Natural killer cell (primary cell): ENCODE measurements around the gene RYR3. TPM values are rescaled to one million over a fixed set of nuclear protein-coding genes. Genes with fewer than 3 reads are reported as not detected.

Source experiments
- ATAC-seq, 3 donors: fragments of 150-1000 bp in 2 of 3; fragments of 200-7000 bp in 1 of 3; cut with Tn5 transposase; 1 replicate in 1 of 3; 2 replicates in 2 of 3; pipeline ENCODE4 v1.10.0; 2021; ENCODE audit warnings: mild to moderate bottlenecking in 2 of 3, moderate library complexity in 2 of 3
- DNase-seq, 2 donors: peaks; one replicate each; pipeline versions ENCODE4 v3.0.0 to v3.0.0-alpha.2; 2013 to 2021; ENCODE audit warnings: mixed read lengths in 1 of 2
- H3K27ac ChIP-seq: one replicate; pipeline ENCODE4 v1.5.1; 2013; ENCODE audit warnings: mild to moderate bottlenecking, low read length
- H3K27me3 ChIP-seq: one replicate; pipeline ENCODE4 v1.6.1; 2013; ENCODE audit warnings: low read length; ENCODE audit not compliant: control insufficient read depth, insufficient read depth
- H3K36me3 ChIP-seq: one replicate; pipeline ENCODE4 v1.6.1; 2013; ENCODE audit warnings: low read length; ENCODE audit not compliant: control insufficient read depth, insufficient read depth
- H3K4me1 ChIP-seq: one replicate; pipeline ENCODE4 v1.6.1; 2013; ENCODE audit warnings: low read length; ENCODE audit not compliant: control insufficient read depth, insufficient read depth
- H3K4me3 ChIP-seq: one replicate; pipeline ENCODE4 v1.5.1; 2013; ENCODE audit warnings: low read length
- H3K9me3 ChIP-seq: one replicate; pipeline ENCODE4 v1.6.1; 2013; ENCODE audit warnings: low read length; ENCODE audit not compliant: control insufficient read depth, insufficient read depth
- H3K27ac Mint-ChIP-seq, 2 donors: one replicate each; pipeline ENCODE4 v1.8.0; 2022; ENCODE audit warnings: mild to moderate bottlenecking in 2 of 2, mixed read lengths in 2 of 2, moderate library complexity in 1 of 2
- H3K27me3 Mint-ChIP-seq, 2 donors: one replicate each; pipeline ENCODE4 v1.8.0; 2022; ENCODE audit warnings: low read depth in 2 of 2, mixed read lengths in 2 of 2
- H3K36me3 Mint-ChIP-seq: one replicate; pipeline ENCODE4 v1.8.0; 2022; ENCODE audit warnings: mixed read lengths
- H3K4me1 Mint-ChIP-seq, 2 donors: one replicate each; pipeline ENCODE4 v1.8.0; 2022; ENCODE audit warnings: mixed read lengths in 2 of 2
- H3K4me3 Mint-ChIP-seq: one replicate; pipeline ENCODE4 v1.8.0; 2022; ENCODE audit warnings: mild to moderate bottlenecking, moderate library complexity, mixed read lengths
- H3K9me3 Mint-ChIP-seq, 2 donors: one replicate each; pipeline ENCODE4 v1.8.0; 2022; ENCODE audit warnings: mixed read lengths in 2 of 2
- CTCF ChIP-seq: fragments of 200-600 bp; IDR thresholded peaks from one replicate; pipeline ENCODE4 v1.8.0; 2022; ENCODE audit warnings: antibody characterized with exemption
- WGBS: methylation state at CpG from one replicate; pipeline ENCODE4 v1.1.7; 2013; ENCODE audit warnings: missing lambda C conversion rate; ENCODE audit not compliant: insufficient coverage; 5-methylcytosine and 5-hydroxymethylcytosine counted together
- intact Hi-C: fragments of 100-400 bp; cut with micrococcal nuclease; formaldehyde crosslinking; loops from one replicate; pipeline ENCODE4 v1.14.2; 2022
- total RNA-seq, 4 donors: library from RNA; stranded (reverse); fragments of 120-200 nt in 1 of 4; gene quantifications; one replicate each; pipeline versions ENCODE4 v1.2.3 to v1.2.4, GENCODE V29; 2013 to 2022

Gene RYR3
- total RNA-seq, 3 donors from 2014 or later (not counting 1 experiment from before 2014, with no cell fraction given) = 0.09 to 6.2 TPM; not detected in 1

GRCh38 chr15:33357845-33358244, 47.1 kb downstream of the RYR3 start:
- Histone ChIP-seq H3K9me3 (no peaks in the 10 kb centered on the region), H3K36me3 (no peaks in the 10 kb centered on the region), H3K4me1 (no peaks in the 10 kb centered on the region), H3K4me3 (no peak overlapping the region), H3K27me3 (no peaks in the 10 kb centered on the region), H3K27ac (no peak overlapping the region)
- 89% methylated on average over 3 of the region's 4 CpGs for WGBS
- no peak overlapping the region for H3K4me3 Mint-ChIP-seq
- ATAC-seq (no peak), DNase-seq (no peak)
- no peaks in the 10 kb centered on the region for H3K36me3 Mint-ChIP-seq
- no peak overlapping the region for H3K27ac Mint-ChIP-seq
- H3K4me1 Mint-ChIP-seq = no peaks in the 10 kb centered on the region
- H3K9me3 Mint-ChIP-seq = no peaks in the 10 kb centered on the region
- intact Hi-C loops = no loop called here
- TF ChIP-seq CTCF = no peak
- peaks cover 0 to 12% of the 10 kb centered on the region in 2 donors for H3K27me3 Mint-ChIP-seq

GRCh38 chr15:33358306-33358705, 47.5 kb downstream of the RYR3 start:
- Mint-ChIP-seq H3K4me1 (no peaks in the 10 kb centered on the region), H3K9me3 (no peaks in the 10 kb centered on the region), H3K4me3 (no peak overlapping the region), H3K27me3 (peaks cover 0 to 13% of the 10 kb centered on the region in 2 donors), H3K27ac (no peak overlapping the region), H3K36me3 (no peaks in the 10 kb centered on the region)
- Histone ChIP-seq H3K27me3 (no peaks in the 10 kb centered on the region), H3K36me3 (no peaks in the 10 kb centered on the region), H3K4me1 (no peaks in the 10 kb centered on the region), H3K27ac (no peak overlapping the region), H3K9me3 (no peaks in the 10 kb centered on the region), H3K4me3 (no peak overlapping the region)
- intact Hi-C loops = no loop called here
- ATAC-seq (no peak), DNase-seq (no peak)
- TF ChIP-seq CTCF = no peak
- WGBS = 0% methylated on average over 2 of the region's 2 CpGs

- DNase-seq (no peak), ATAC-seq (no peak)
- WGBS = 71% methylated on average over 1 of the region's 1 CpG
- Histone ChIP-seq H3K4me1 (no peaks in the 10 kb centered on the region), H3K27me3 (no peaks in the 10 kb centered on the region), H3K9me3 (no peaks in the 10 kb centered on the region), H3K36me3 (no peaks in the 10 kb centered on the region), H3K27ac (no peak overlapping the region), H3K4me3 (no peak overlapping the region)
- Mint-ChIP-seq H3K4me1 (no peaks in the 10 kb centered on the region), H3K27me3 (peaks cover 14 to 22% of the 10 kb centered on the region in 2 donors), H3K9me3 (no peaks in the 10 kb centered on the region), H3K36me3 (no peaks in the 10 kb centered on the region), H3K4me3 (no peak overlapping the region), H3K27ac (no peak overlapping the region)
- no peak for TF ChIP-seq CTCF
- intact Hi-C loops = no loop called here
Measured at GRCh38 chr15:33360886-33361285, 50.1 kb downstream of the RYR3 start.

- DNase-seq (no peak), ATAC-seq (no peak)
- H3K4me3 ChIP-seq = no peak overlapping the region
- H3K27me3 ChIP-seq = no peaks in the 10 kb centered on the region
- no peak overlapping the region for H3K27ac ChIP-seq
- no peaks in the 10 kb centered on the region for H3K9me3 Mint-ChIP-seq
- no peaks in the 10 kb centered on the region for H3K9me3 ChIP-seq
- 89% methylated on average over 2 of the region's 3 CpGs for WGBS
- TF ChIP-seq CTCF = no peak
- H3K4me3 Mint-ChIP-seq = no peak overlapping the region
- no peaks in the 10 kb centered on the region for H3K36me3 ChIP-seq
- H3K27me3 Mint-ChIP-seq = peaks cover 14 to 26% of the 10 kb centered on the region in 2 donors
- intact Hi-C loops = no loop called here
- H3K36me3 Mint-ChIP-seq = no peaks in the 10 kb centered on the region
- H3K4me1 Mint-ChIP-seq = no peaks in the 10 kb centered on the region
- no peaks in the 10 kb centered on the region for H3K4me1 ChIP-seq
- no peak overlapping the region for H3K27ac Mint-ChIP-seq
Measured at GRCh38 chr15:33369941-33370622, 59.3 kb downstream of the RYR3 start.
